ENCODE results near the gene UGT1A5. TPM values are rescaled to one million over a fixed set of nuclear protein-coding genes. Genes with fewer than 3 reads are reported as not detected.

The UGT1A5 gene
- total RNA-seq, 1 experiment from 2014 or later: not detected

- TF ChIP-seq EZH2 (IDR thresholded peaks at IDR 0.05) (no peak), RAD21 (IDR thresholded peaks at IDR 0.05; ENCODE audit: low read depth) (no peak), ELF1 (IDR thresholded peaks at IDR 0.05; ENCODE audit: borderline replicate concordance, low read depth) (no peak)
Observed at GRCh38 chr2:233802132-233802815, 89.6 kb downstream of the UGT1A5 start (continued).

DNA sequence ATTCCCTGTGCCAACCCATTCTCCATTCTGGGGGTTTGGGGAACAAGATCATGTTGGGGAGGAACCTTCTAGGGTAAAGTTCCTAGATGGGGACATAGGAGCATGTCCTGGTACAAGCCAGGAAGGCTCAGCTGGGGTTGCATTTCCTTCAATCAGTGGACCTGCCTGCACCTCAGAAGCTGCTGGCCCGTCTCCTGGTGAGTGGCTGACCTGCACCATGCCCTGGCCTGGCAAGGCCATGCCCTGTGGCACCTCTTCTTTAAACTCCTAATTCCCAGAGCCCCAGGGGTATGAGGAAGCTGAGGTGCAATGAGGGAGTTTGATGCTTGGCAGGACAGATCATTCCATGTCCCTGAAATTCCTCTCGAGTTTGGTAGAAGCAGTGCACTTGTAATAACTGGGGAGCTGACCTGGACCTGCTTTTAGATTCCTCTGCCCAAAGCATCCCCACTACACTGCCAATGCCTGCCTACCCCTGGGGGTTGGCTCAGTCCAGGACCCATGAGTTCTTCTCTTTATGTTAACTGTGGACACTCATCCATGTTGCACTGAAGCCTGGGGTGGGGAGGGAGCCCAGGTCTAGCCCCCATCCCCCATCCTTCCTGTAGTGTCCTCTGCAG is 90.7 kb downstream of the UGT1A5 start:
- no peaks in the 10 kb centered on the region for H3K9me3 ChIP-seq (ENCODE audit: control insufficient read depth in 1 of 2, insufficient read depth in 1 of 2, low read depth in 1 of 2, low read length in 2 of 2)
- no peak overlapping the region for H3K4me3 ChIP-seq (replicated peaks in 1 of 2; ENCODE audit: low read depth in 1 of 2, low read length in 2 of 2)
- no peaks in the 10 kb centered on the region for H3K79me2 ChIP-seq (ENCODE audit: insufficient read depth, low read length)
- TF ChIP-seq CEBPB (IDR thresholded peaks at IDR 0.05; ENCODE audit: low read depth) (no peak), YY1 (IDR thresholded peaks at IDR 0.05; ENCODE audit: extremely low read depth, insufficient replicate concordance, low read depth, low read length) (no peak), CBX3 (IDR thresholded peaks at IDR 0.05; ENCODE audit: low read depth) (no peak), FOSL1 (IDR thresholded peaks at IDR 0.05; ENCODE audit: low read depth) (no peak), EZH2phosphoT487 (IDR thresholded peaks at IDR 0.05; ENCODE audit: borderline replicate concordance) (no peak), POLR2A (IDR thresholded peaks at IDR 0.05; ENCODE audit: borderline replicate concordance, extremely low read depth, insufficient read depth, insufficient read length) (no peak), ELF1 (IDR thresholded peaks at IDR 0.05; ENCODE audit: borderline replicate concordance, low read depth) (no peak), SP1 (IDR thresholded peaks at IDR 0.05; ENCODE audit: low read depth) (no peak), JUND (IDR thresholded peaks at IDR 0.05) (no peak), ZBTB33 (IDR thresholded peaks at IDR 0.05; ENCODE audit: extremely low read depth, insufficient replicate concordance, low read length) (no peak), ZFX (IDR thresholded peaks at IDR 0.05) (no peak)
- no peaks in the 10 kb centered on the region for H3K27me3 ChIP-seq (ENCODE audit: insufficient read depth, low read length)
- no peak overlapping the region for H3K4me2 ChIP-seq (ENCODE audit: low read length)
- CTCF ChIA-PET: no interaction called here
- H2AFZ ChIP-seq (ENCODE audit: low read depth, low read length, poor library complexity, severe bottlenecking): no peak overlapping the region
- ATAC-seq: no peak
- no TSS peak for BruUV-seq (replicated peaks)
- RAD21 ChIA-PET (ENCODE audit: low non-redundant PET in 1 of 2, low total read pairs in 2 of 2, uncharacterized antibody in 2 of 2, unreplicated experiment in 2 of 2): no interaction called here
- H3K36me3 ChIP-seq (ENCODE audit: control insufficient read depth in 1 of 2, insufficient read depth in 2 of 2, low read length in 2 of 2): no peaks in the 10 kb centered on the region
- no peak overlapping the region for H3K27ac ChIP-seq (ENCODE audit: low read depth, low read length)
- H4K20me1 ChIP-seq (ENCODE audit: insufficient read depth): no peaks in the 10 kb centered on the region
- intact Hi-C loops (cut with micrococcal nuclease): no loop called here
- no peak overlapping the region for H3K9ac ChIP-seq (ENCODE audit: low read length)
- no peak for DNase-seq (ENCODE audit: low read depth, low spot score)
- POLR2A ChIA-PET: no interaction called here
- H3K9me2 ChIP-seq (ENCODE audit: insufficient read depth): no peaks in the 10 kb centered on the region
- peaks cover 5 to 9% of the 10 kb centered on the region in 2 experiments; a peak in 3 of 4 replicates for H3K4me1 ChIP-seq (ENCODE audit: control insufficient read depth in 1 of 2, insufficient read depth in 2 of 2, low read length in 2 of 2)

All from HCT116 (cell line).